ENCODE data around the gene SLC25A18. TPM values are rescaled to one million over a fixed set of nuclear protein-coding genes. Genes with fewer than 3 reads are reported as not detected.

Gene SLC25A18
- total and polyA plus RNA-seq, 4 donors = 18.8 to 84.7 (median 69.8) TPM

DNA sequence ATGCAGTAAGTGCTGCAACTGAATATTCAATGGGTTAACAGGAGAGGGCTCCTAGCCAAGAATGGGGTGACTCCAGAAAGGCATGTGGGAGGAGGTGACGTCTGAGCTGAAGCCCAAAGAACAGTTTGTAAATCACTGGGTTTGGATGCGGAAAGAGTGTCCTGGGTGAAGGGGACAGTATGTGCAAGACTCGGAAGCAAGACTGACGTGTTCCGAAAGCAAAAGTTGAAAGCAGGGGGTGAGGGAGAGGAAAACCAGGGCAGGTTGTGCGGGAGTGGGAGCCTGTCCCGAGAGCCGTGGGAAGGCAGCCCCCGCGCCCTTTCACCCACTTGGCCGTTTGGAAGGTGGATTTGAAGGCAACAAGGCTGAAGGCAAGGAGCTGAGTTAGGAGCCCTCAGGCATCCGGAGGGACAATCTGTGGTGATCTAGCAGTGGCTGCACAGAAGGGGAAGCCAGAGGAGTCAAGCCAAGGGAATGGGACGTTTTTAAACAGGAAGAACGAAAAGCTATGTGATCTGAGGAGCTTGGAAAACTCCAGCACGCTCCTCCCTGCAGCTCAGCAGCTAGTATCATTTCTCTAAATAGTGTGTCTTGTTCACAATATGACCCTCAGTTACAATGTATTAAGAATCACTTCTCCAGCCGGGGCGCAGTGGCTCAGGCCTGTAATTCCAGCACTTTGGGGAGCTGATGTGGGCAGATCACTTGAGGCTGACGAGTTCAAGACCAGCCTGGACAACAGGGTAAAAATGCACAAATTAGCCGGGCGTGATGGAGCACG is 7.7 kb downstream of the SLC25A18 start:
- peaks cover 3 to 26% (median 14%) of the 10 kb centered on the region in 4 donors for H3K4me1 ChIP-seq (ENCODE audit: control insufficient read depth in 4 of 4, insufficient read depth in 4 of 4, low read length in 3 of 4)
- WGBS = 26% methylated on average over 21 of the region's 21 CpGs
- peak; percentile 39 for DNase-seq (ENCODE audit: low spot score)
- peak overlapping the region; percentile 63 to 71 (median 70) for H3K4me3 ChIP-seq (ENCODE audit: low read depth in 1 of 3, low read length in 3 of 3)
- peak overlapping the region; percentile 91 to 92 for H3K27ac ChIP-seq (ENCODE audit: low read depth in 1 of 2, low read length in 2 of 2)
- peaks cover 0 to 7% (median 5%) of the 10 kb centered on the region in 4 donors for H3K36me3 ChIP-seq (ENCODE audit: control insufficient read depth in 4 of 4, insufficient read depth in 3 of 4, low read depth in 1 of 4, low read length in 3 of 4)
- no peaks in the 10 kb centered on the region for H3K27me3 ChIP-seq (ENCODE audit: control insufficient read depth in 4 of 4, insufficient read depth in 4 of 4, low read length in 3 of 4)
- no peaks in the 10 kb centered on the region for H3K9me3 ChIP-seq (ENCODE audit: control insufficient read depth in 4 of 4, low read length in 3 of 4)
- H3K9ac ChIP-seq (ENCODE audit: low read depth in 1 of 2, low read length in 2 of 2) = peak overlapping the region; percentile 73 to 87
- TF ChIP-seq, protein P1, sequence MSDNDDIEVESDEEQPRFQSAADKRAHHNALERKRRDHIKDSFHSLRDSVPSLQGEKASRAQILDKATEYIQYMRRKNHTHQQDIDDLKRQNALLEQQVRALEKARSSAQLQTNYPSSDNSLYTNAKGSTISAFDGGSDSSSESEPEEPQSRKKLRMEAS (IDR thresholded peaks at IDR 0.05) = peak; percentile 85
- TF ChIP-seq, protein P2, sequence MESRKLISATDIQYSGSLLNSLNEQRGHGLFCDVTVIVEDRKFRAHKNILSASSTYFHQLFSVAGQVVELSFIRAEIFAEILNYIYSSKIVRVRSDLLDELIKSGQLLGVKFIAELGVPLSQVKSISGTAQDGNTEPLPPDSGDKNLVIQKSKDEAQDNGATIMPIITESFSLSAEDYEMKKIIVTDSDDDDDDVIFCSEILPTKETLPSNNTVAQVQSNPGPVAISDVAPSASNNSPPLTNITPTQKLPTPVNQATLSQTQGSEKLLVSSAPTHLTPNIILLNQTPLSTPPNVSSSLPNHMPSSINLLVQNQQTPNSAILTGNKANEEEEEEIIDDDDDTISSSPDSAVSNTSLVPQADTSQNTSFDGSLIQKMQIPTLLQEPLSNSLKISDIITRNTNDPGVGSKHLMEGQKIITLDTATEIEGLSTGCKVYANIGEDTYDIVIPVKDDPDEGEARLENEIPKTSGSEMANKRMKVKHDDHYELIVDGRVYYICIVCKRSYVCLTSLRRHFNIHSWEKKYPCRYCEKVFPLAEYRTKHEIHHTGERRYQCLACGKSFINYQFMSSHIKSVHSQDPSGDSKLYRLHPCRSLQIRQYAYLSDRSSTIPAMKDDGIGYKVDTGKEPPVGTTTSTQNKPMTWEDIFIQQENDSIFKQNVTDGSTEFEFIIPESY (IDR thresholded peaks at IDR 0.05) = no peak
- TF ChIP-seq RAD21 (IDR thresholded peaks at IDR 0.05) (peak; percentile 26 to 53), FOXA2 (IDR thresholded peaks at IDR 0.05) (peak; percentile 28), EGR1 (IDR thresholded peaks at IDR 0.05; ENCODE audit: low read depth in 2 of 2) (peak; percentile 61 to 67), GABPA (IDR thresholded peaks at IDR 0.05 in 1 of 2, conservative IDR thresholded peaks at IDR 0.05 in 1 of 2) (peak in 1 of 2 donors; percentile 64), JUND (IDR thresholded peaks at IDR 0.05) (peak; percentile 82 to 83), FOXA1 (IDR thresholded peaks at IDR 0.05) (no peak), SP1 (IDR thresholded peaks at IDR 0.05) (peak; percentile 97), NR2F2 (IDR thresholded peaks at IDR 0.05) (peak; percentile 85), YY1 (IDR thresholded peaks at IDR 0.05) (peak; percentile 61), TAF1 (conservative IDR thresholded peaks at IDR 0.05) (peak; percentile 90), HNF4A (conservative IDR thresholded peaks at IDR 0.05) (peak; percentile 61 to 70), RXRA (IDR thresholded peaks at IDR 0.05) (peak; percentile 91 to 93), HNF4G (IDR thresholded peaks at IDR 0.05) (peak; percentile 7)
- TF ChIP-seq, protein P3, sequence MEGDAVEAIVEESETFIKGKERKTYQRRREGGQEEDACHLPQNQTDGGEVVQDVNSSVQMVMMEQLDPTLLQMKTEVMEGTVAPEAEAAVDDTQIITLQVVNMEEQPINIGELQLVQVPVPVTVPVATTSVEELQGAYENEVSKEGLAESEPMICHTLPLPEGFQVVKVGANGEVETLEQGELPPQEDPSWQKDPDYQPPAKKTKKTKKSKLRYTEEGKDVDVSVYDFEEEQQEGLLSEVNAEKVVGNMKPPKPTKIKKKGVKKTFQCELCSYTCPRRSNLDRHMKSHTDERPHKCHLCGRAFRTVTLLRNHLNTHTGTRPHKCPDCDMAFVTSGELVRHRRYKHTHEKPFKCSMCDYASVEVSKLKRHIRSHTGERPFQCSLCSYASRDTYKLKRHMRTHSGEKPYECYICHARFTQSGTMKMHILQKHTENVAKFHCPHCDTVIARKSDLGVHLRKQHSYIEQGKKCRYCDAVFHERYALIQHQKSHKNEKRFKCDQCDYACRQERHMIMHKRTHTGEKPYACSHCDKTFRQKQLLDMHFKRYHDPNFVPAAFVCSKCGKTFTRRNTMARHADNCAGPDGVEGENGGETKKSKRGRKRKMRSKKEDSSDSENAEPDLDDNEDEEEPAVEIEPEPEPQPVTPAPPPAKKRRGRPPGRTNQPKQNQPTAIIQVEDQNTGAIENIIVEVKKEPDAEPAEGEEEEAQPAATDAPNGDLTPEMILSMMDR (IDR thresholded peaks at IDR 0.05; ENCODE audit: low read depth, low read length, missing input control) = no peak
- TF ChIP-seq, protein P4, sequence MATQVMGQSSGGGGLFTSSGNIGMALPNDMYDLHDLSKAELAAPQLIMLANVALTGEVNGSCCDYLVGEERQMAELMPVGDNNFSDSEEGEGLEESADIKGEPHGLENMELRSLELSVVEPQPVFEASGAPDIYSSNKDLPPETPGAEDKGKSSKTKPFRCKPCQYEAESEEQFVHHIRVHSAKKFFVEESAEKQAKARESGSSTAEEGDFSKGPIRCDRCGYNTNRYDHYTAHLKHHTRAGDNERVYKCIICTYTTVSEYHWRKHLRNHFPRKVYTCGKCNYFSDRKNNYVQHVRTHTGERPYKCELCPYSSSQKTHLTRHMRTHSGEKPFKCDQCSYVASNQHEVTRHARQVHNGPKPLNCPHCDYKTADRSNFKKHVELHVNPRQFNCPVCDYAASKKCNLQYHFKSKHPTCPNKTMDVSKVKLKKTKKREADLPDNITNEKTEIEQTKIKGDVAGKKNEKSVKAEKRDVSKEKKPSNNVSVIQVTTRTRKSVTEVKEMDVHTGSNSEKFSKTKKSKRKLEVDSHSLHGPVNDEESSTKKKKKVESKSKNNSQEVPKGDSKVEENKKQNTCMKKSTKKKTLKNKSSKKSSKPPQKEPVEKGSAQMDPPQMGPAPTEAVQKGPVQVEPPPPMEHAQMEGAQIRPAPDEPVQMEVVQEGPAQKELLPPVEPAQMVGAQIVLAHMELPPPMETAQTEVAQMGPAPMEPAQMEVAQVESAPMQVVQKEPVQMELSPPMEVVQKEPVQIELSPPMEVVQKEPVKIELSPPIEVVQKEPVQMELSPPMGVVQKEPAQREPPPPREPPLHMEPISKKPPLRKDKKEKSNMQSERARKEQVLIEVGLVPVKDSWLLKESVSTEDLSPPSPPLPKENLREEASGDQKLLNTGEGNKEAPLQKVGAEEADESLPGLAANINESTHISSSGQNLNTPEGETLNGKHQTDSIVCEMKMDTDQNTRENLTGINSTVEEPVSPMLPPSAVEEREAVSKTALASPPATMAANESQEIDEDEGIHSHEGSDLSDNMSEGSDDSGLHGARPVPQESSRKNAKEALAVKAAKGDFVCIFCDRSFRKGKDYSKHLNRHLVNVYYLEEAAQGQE (IDR thresholded peaks at IDR 0.05) = peak; percentile 93
- TF ChIP-seq, protein P5, sequence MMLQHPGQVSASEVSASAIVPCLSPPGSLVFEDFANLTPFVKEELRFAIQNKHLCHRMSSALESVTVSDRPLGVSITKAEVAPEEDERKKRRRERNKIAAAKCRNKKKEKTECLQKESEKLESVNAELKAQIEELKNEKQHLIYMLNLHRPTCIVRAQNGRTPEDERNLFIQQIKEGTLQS (IDR thresholded peaks at IDR 0.05) = peak; percentile 60
